ENCODE measurements around the gene ADAMTS15. TPM values are rescaled to one million over a fixed set of nuclear protein-coding genes. Genes with fewer than 3 reads are reported as not detected.

ADAMTS15 gene
- total and polyA plus RNA-seq, 2 donors (not counting 1 experiment from before 2014, with no cell fraction given) = not detected

GRCh38 chr11:130451231-130452019 is 3.0 kb downstream of the ADAMTS15 start:
- Histone ChIP-seq H3K4me2 (replicated peaks; ENCODE audit: low read depth, low read length, poor library complexity, severe bottlenecking) (no peak overlapping the region), H3K79me2 (ENCODE audit: control insufficient read depth, insufficient read depth, low read length) (no peaks in the 10 kb centered on the region), H3K9ac (ENCODE audit: low read length) (no peak overlapping the region), H3K4me3 (ENCODE audit: control extremely low read depth in 1 of 5, extremely low read depth in 1 of 5, insufficient read depth in 1 of 5, low read depth in 2 of 5, low read length in 4 of 5) (no peak overlapping the region), H3K9me3 (ENCODE audit: control extremely low read depth in 1 of 3, control insufficient read depth in 2 of 3, insufficient read depth in 1 of 3, low read length in 2 of 3) (no peaks in the 10 kb centered on the region), H3K27ac (ENCODE audit: low read length in 2 of 2) (no peak overlapping the region), H3K36me3 (replicated peaks in 1 of 2; ENCODE audit: control extremely low read depth in 1 of 2, control insufficient read depth in 1 of 2, extremely low read depth in 1 of 2, insufficient read depth in 2 of 2, low read length in 1 of 2) (no peaks in the 10 kb centered on the region), H3K27me3 (replicated peaks in 1 of 4; ENCODE audit: control extremely low read depth in 1 of 4, control insufficient read depth in 3 of 4, insufficient read depth in 4 of 4, low read length in 3 of 4) (peaks cover 0 to 36% (median 2%) of the 10 kb centered on the region in 4 experiments), H4K20me1 (ENCODE audit: control insufficient read depth, insufficient read depth, low read length, poor library complexity, severe bottlenecking) (no peaks in the 10 kb centered on the region), H2AFZ (ENCODE audit: insufficient read depth, low read depth, low read length, poor library complexity, severe bottlenecking) (no peak overlapping the region), H3K4me1 (ENCODE audit: control insufficient read depth in 2 of 2, insufficient read depth in 2 of 2, low read length in 2 of 2) (peaks cover 11 to 15% of the 10 kb centered on the region in 2 donors)
- Mint-ChIP-seq H3K27ac (no peak overlapping the region), H3K4me3 (no peak overlapping the region), H3K4me1 (peaks cover 12% of the 10 kb centered on the region), H3K9me3 (ENCODE audit: insufficient read depth) (no peaks in the 10 kb centered on the region), H3K27me3 (peaks cover 44% of the 10 kb centered on the region)
- WGBS (ENCODE audit: insufficient coverage) = 81% methylated on average over 5 of the region's 6 CpGs
- intact Hi-C loops (cut with micrococcal nuclease) = no loop called here
- DNase-seq (no peak), ATAC-seq (ENCODE audit: low read depth) (no peak)
- ChIA-PET CTCF (interaction anchor here (0.9 to 1.9 kb wide), 3 partner anchors 16 to 411 kb away, joined by 4 to 7 read pairs (median 5); no protein-coding TSS in a partner anchor), POLR2A (no interaction called here)
- no peak for TF ChIP-seq EZH2 (IDR thresholded peaks at IDR 0.05; ENCODE audit: borderline replicate concordance, insufficient read depth, low read depth, low read length, poor library complexity, severe bottlenecking)
- TF ChIP-seq CTCF (IDR thresholded peaks at IDR 0.05) = no peak

GRCh38 chr11:130452176-130452575 is 3.7 kb downstream of the ADAMTS15 start:
- Histone ChIP-seq H3K27me3 (replicated peaks in 1 of 4; ENCODE audit: control extremely low read depth in 1 of 4, control insufficient read depth in 3 of 4, insufficient read depth in 4 of 4, low read length in 3 of 4) (peaks cover 0 to 29% (median 2%) of the 10 kb centered on the region in 4 experiments), H3K4me3 (ENCODE audit: control extremely low read depth in 1 of 5, extremely low read depth in 1 of 5, insufficient read depth in 1 of 5, low read depth in 2 of 5, low read length in 4 of 5) (no peak overlapping the region), H3K4me2 (replicated peaks; ENCODE audit: low read depth, low read length, poor library complexity, severe bottlenecking) (no peak overlapping the region), H3K9ac (ENCODE audit: low read length) (no peak overlapping the region), H3K36me3 (replicated peaks in 1 of 2; ENCODE audit: control extremely low read depth in 1 of 2, control insufficient read depth in 1 of 2, extremely low read depth in 1 of 2, insufficient read depth in 2 of 2, low read length in 1 of 2) (no peaks in the 10 kb centered on the region), H3K4me1 (ENCODE audit: control insufficient read depth in 2 of 2, insufficient read depth in 2 of 2, low read length in 2 of 2) (peaks cover 11 to 15% of the 10 kb centered on the region in 2 donors), H2AFZ (ENCODE audit: insufficient read depth, low read depth, low read length, poor library complexity, severe bottlenecking) (no peak overlapping the region), H3K27ac (ENCODE audit: low read length in 2 of 2) (no peak overlapping the region), H4K20me1 (ENCODE audit: control insufficient read depth, insufficient read depth, low read length, poor library complexity, severe bottlenecking) (no peaks in the 10 kb centered on the region), H3K9me3 (ENCODE audit: control extremely low read depth in 1 of 3, control insufficient read depth in 2 of 3, insufficient read depth in 1 of 3, low read length in 2 of 3) (no peaks in the 10 kb centered on the region), H3K79me2 (ENCODE audit: control insufficient read depth, insufficient read depth, low read length) (no peaks in the 10 kb centered on the region)
- H3K27ac Mint-ChIP-seq = no peak overlapping the region
- peaks cover 12% of the 10 kb centered on the region for H3K4me1 Mint-ChIP-seq
- no peak overlapping the region for H3K4me3 Mint-ChIP-seq
- CTCF ChIA-PET = no interaction called here
- intact Hi-C loops (cut with micrococcal nuclease) = no loop called here
- no peaks in the 10 kb centered on the region for H3K9me3 Mint-ChIP-seq (ENCODE audit: insufficient read depth)
- no peak for ATAC-seq (ENCODE audit: low read depth)
- POLR2A ChIA-PET = no interaction called here
- no peak for DNase-seq
- WGBS (ENCODE audit: insufficient coverage) = 97% methylated on average over 7 of the region's 9 CpGs
- TF ChIP-seq CTCF (IDR thresholded peaks at IDR 0.05) = no peak
- no peak for TF ChIP-seq EZH2 (IDR thresholded peaks at IDR 0.05; ENCODE audit: borderline replicate concordance, insufficient read depth, low read depth, low read length, poor library complexity, severe bottlenecking)
- peaks cover 37% of the 10 kb centered on the region for H3K27me3 Mint-ChIP-seq

All from B cell (primary cell).